HG02678 (cell line): ENCODE measurements around the gene PRMT1.

ENCODE experiments used
- ATAC-seq: cut with Tn5 transposase; IDR thresholded peaks from one replicate; pipeline ENCODE4 v1.9.1; 2021; ENCODE audit warnings: mild to moderate bottlenecking, moderate library complexity; ENCODE audit not compliant: unreplicated experiment

Gene PRMT1

GRCh38 chr19:49651029-49651819 is 25.8 kb upstream of the PRMT1 start:
- no peak for ATAC-seq

GRCh38 chr19:49651820-49652550 is 25.1 kb upstream of the PRMT1 start:
- ATAC-seq: no peak

- ATAC-seq: no peak
These were observed 24.3 kb upstream of the PRMT1 start for GRCh38 chr19:49652551-49653465.

- ATAC-seq: no peak
These were observed 23.6 kb upstream of the PRMT1 start for GRCh38 chr19:49653466-49653806.

GRCh38 chr19:49654581-49654980 is 22.5 kb upstream of the PRMT1 start:
- ATAC-seq: no peak

- ATAC-seq: no peak
These were observed 21.3 kb upstream of the PRMT1 start for GRCh38 chr19:49655570-49656455.

GRCh38 chr19:49656456-49657109 is 20.5 kb upstream of the PRMT1 start:
- no peak for ATAC-seq

GRCh38 chr19:49657493-49658138 is 19.5 kb upstream of the PRMT1 start:
- ATAC-seq: no peak

- ATAC-seq: no peak
These were observed 18.9 kb upstream of the PRMT1 start for GRCh38 chr19:49658139-49658517.

- no peak for ATAC-seq
These were observed 18.3 kb upstream of the PRMT1 start for GRCh38 chr19:49658566-49659442.

GRCh38 chr19:49660338-49660961 is 16.6 kb upstream of the PRMT1 start:
- ATAC-seq: no peak

- ATAC-seq: no peak
These were observed 15.1 kb upstream of the PRMT1 start for GRCh38 chr19:49662011-49662410.

GRCh38 chr19:49663224-49663623 is 13.8 kb upstream of the PRMT1 start:
- ATAC-seq: no peak

- ATAC-seq: peak; percentile 43
These were observed 12.7 kb upstream of the PRMT1 start for GRCh38 chr19:49664171-49665035.

GRCh38 chr19:49665036-49665350 is 12.1 kb upstream of the PRMT1 start:
- ATAC-seq: no peak

GRCh38 chr19:49665351-49666119 is 11.5 kb upstream of the PRMT1 start, which contains the start of the genes BCL2L12 and IRF3:
Gene BCL2L12 (plus strand): TSS chr19:49665933. CDS start chr19:49666693, 760 bp downstream.
Gene IRF3 (minus strand): TSS chr19:49665857. CDS start chr19:49664838, 1,019 bp downstream.
- ATAC-seq: peak; percentile 85
